Occipital lobe (tissue), 2 donors: Measurements from ENCODE around the gene XAB2. TPM values are rescaled to one million over a fixed set of nuclear protein-coding genes. Genes with fewer than 3 reads are reported as not detected.

Experiments
- DNase-seq: peaks from one replicate; lab custom pipeline; 2025; lab: John Stamatoyannopoulos, UW
- total RNA-seq: library from RNA; depleted of rRNA; stranded (reverse); fragments of >200 nt; gene quantifications from one replicate; pipeline ENCODE4 v1.2.3, GENCODE V29; 2014

The XAB2 gene
- total RNA-seq, 1 donor from 2014 or later = 18.4 TPM

GRCh38 chr19:7633698-7634097 lies 4.4 kb upstream of the XAB2 start, which contains the start of gene PCP2:
Gene PCP2, minus strand, starts transcription at chr19:7633719. Its CDS starts 262 bp downstream, at chr19:7633457.
- no peak for DNase-seq

GRCh38 chr19:7632340-7633203 lies 3.2 kb upstream of the XAB2 start:
- no peak for DNase-seq

- DNase-seq = no peak
These were observed 2.2 kb upstream of the XAB2 start for GRCh38 chr19:7631577-7631976.

GRCh38 chr19:7628589-7629311 lies 595 bp downstream of the XAB2 start:
- no peak for DNase-seq

GRCh38 chr19:7627166-7627565 lies 2.2 kb downstream of the XAB2 start:
- DNase-seq = no peak

GRCh38 chr19:7625763-7626372 lies 3.5 kb downstream of the XAB2 start:
- DNase-seq = no peak

- no peak for DNase-seq
These were observed 4.5 kb downstream of the XAB2 start for GRCh38 chr19:7624810-7625209.

GRCh38 chr19:7623725-7624603 lies 5.4 kb downstream of the XAB2 start:
- no peak for DNase-seq

GRCh38 chr19:7622933-7623685 lies 6.2 kb downstream of the XAB2 start:
- no peak for DNase-seq

- no peak for DNase-seq
These were observed 8.6 kb downstream of the XAB2 start for GRCh38 chr19:7620442-7621412.

- no peak for DNase-seq
These were observed 9.5 kb downstream of the XAB2 start for GRCh38 chr19:7619671-7620441.

- DNase-seq = no peak
These were observed 10.4 kb downstream of the XAB2 start for GRCh38 chr19:7618771-7619510.

GRCh38 chr19:7618348-7618747 lies 11.0 kb downstream of the XAB2 start:
- DNase-seq = no peak

GRCh38 chr19:7617735-7618134 lies 11.6 kb downstream of the XAB2 start:
- DNase-seq = no peak

GRCh38 chr19:7617172-7617571 lies 12.2 kb downstream of the XAB2 start:
- DNase-seq = no peak

- no peak for DNase-seq
These were observed 14.2 kb downstream of the XAB2 start for GRCh38 chr19:7614859-7615741.
